C4-2B (cell line): ENCODE data around the gene ZNF547.

Experiments
- CTCF ChIP-seq: fragments of 450-650 bp; conservative IDR thresholded peaks from 2 replicates; pipeline ENCODE4 v1.5.1; 2017; ENCODE audit warnings: mild to moderate bottlenecking
- ZFX ChIP-seq: fragments of 450-650 bp; IDR thresholded peaks from 2 replicates; pipeline ENCODE4 v1.6.1; 2017

GRCh38 chr19:57395710-57396109, 32.4 kb downstream of the ZNF547 start:
- TF ChIP-seq CTCF, result no peak
- TF ChIP-seq ZFX, result no peak
